Aorta (tissue), 5 donors: Measurements from ENCODE around the gene ST3GAL2. TPM values are rescaled to one million over a fixed set of nuclear protein-coding genes. Genes with fewer than 3 reads are reported as not detected.

Source experiments
- ATAC-seq: fragments of 200-7000 bp; cut with Tn5 transposase; one replicate; pipeline ENCODE4 v1.9.1; 2022; ENCODE audit warnings: moderate library complexity; ENCODE audit not compliant: low FRiP score
- DNase-seq, 2 donors: peaks; one replicate each; pipeline ENCODE4 v3.0.0-alpha.2; 2020
- H3K27ac ChIP-seq, 2 donors: one replicate each; pipeline ENCODE4 v1.5.1; 2013; ENCODE audit warnings: low read length in 2 of 2, mild to moderate bottlenecking in 2 of 2, moderate library complexity in 2 of 2, control low read depth in 1 of 2, inconsistent platforms in 1 of 2, low read depth in 1 of 2
- H3K27me3 ChIP-seq, 2 donors: one replicate each; pipeline ENCODE4 v1.6.1; 2013; ENCODE audit warnings: control low read depth in 1 of 2, low read length in 1 of 2, mild to moderate bottlenecking in 1 of 2, moderate library complexity in 1 of 2; ENCODE audit not compliant: insufficient read depth in 2 of 2, control insufficient read depth in 1 of 2
- H3K36me3 ChIP-seq, 2 donors: one replicate each; pipeline ENCODE4 v1.6.1; 2013; ENCODE audit warnings: control low read depth in 1 of 2, low read length in 1 of 2, mild to moderate bottlenecking in 1 of 2; ENCODE audit not compliant: insufficient read depth in 2 of 2, control insufficient read depth in 1 of 2
- H3K4me1 ChIP-seq, 2 donors: one replicate each; pipeline ENCODE4 v1.6.1; 2013; ENCODE audit warnings: low read length in 2 of 2, control low read depth in 1 of 2, mild to moderate bottlenecking in 1 of 2, moderate library complexity in 1 of 2; ENCODE audit not compliant: insufficient read depth in 2 of 2, control insufficient read depth in 1 of 2
- H3K4me3 ChIP-seq, 2 donors: one replicate each; pipeline ENCODE4 v1.5.1; 2013; ENCODE audit warnings: low read length in 2 of 2, control low read depth in 1 of 2, mild to moderate bottlenecking in 1 of 2
- H3K9me3 ChIP-seq: one replicate; pipeline ENCODE4 v1.6.1; 2013; ENCODE audit warnings: mild to moderate bottlenecking, low read length; ENCODE audit not compliant: control insufficient read depth
- WGBS, 2 donors: extraction: QIAGEN DNeasy Blood & Tissue Kit; methylation state at CpG; one replicate each; pipeline ENCODE4 v1.1.7; 2013; 5-methylcytosine and 5-hydroxymethylcytosine counted together
- intact Hi-C, 2 donors: fragments of 100-400 bp; cut with DNase I; formaldehyde crosslinking; loops; one replicate each; pipeline versions ENCODE4 v1.14.2 to v1.15.0; 2022
- polyA plus RNA-seq, 2 donors: library from polyadenylated mRNA; stranded (reverse); fragments of 200-250 nt; gene quantifications; one replicate each; pipeline ENCODE4 v1.2.3, GENCODE V29; 2013
- total RNA-seq, 2 donors: library from RNA; stranded (reverse); fragmentation: NEBNext Ultra II Directional; extraction: Animal tissue kit (Norgen Biotek cat#: 25700); gene quantifications; one replicate each; pipeline ENCODE4 v1.2.1, GENCODE V29; 2021
- donor health status: healthy with polysubstance abuse.
- donor health status: Bipolar disorder and iron deficiency.
- donor health status: DM: no; HTN: no; CAD: no.
- donor health status: DM: no; HTN: no; CAD: no.
- donor health status: DM: yes; HTN: yes; CAD: no.

ST3GAL2 gene
- total and polyA plus RNA-seq, 4 donors, result 4.1 to 39.5 (median 18.4) TPM

DNA sequence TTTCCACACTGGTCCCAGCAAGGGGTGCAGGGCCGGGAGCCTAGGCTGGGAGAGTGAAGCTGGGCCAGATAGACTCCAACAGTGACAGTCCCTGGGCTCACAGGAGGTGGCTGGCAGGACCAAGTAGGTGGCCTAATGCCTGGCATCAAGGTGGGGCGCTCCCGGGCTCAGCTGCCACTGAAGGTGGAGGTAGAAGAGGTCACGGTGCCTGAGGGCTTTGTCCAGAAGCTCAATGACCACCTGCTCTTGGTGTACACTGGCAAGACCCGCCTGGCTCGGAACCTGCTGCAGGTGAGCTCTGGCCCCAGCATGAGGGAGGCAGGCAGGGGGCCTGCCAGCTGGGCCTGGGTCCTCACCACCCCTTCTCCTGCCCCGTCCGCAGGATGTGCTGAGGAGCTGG lies 39.3 kb upstream of the ST3GAL2 start:
- ATAC-seq (no peak), DNase-seq (no peak)
- Histone ChIP-seq H3K4me1 (no peaks in the 10 kb centered on the region), H3K4me3 (no peak overlapping the region), H3K36me3 (peaks cover 0 to 3% of the 10 kb centered on the region in 2 donors), H3K9me3 (no peaks in the 10 kb centered on the region), H3K27ac (no peak overlapping the region), H3K27me3 (no peaks in the 10 kb centered on the region)
- 89 to 92% methylated on average over 8 of the region's 8 CpGs for WGBS, 2 donors
- intact Hi-C loops, result loop anchor here in 1 of 2 donors (5.0 kb wide), 1 partner anchor 81 kb away; no protein-coding TSS in a partner anchor

DNA sequence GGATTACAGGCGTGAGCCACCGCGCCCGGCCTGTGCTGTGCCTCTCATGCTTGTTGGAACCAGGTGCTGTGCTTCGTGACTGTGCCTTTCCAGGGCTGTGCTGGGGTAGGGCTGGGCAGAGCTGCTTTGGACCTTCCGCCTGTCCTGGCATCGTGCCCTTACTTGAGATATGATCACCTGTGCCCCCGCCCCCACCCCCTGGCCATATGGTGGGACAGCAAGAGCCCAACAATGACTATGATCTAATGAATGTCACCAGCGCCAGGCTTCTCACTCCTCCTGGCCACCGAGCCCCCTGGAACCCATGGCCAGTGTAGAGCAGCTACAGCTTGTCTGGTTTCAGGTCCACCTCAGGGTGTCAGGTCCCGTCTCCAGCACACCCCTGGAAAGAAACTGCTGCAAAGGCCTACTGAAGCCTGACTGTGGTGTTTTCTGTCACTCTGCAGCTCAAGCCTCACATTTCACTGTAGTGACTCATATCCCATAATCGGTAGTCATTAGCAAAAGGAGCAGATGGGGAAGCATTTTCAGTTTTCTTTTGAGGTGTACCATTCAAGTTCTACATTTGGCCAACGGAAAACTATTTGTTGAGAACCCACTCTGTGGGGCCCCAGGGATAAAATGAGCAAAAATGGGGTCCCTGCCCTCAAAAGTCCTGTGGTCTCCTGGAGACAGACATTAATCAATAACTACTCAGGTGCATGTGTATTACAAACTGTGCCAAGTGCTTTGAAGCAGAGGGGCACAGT lies 37.5 kb upstream of the ST3GAL2 start:
- DNase-seq (no peak), ATAC-seq (no peak)
- H3K4me3 ChIP-seq, result no peak overlapping the region
- intact Hi-C loops, result loop anchor here in 1 of 2 donors (5.0 kb wide), 1 partner anchor 79 kb away; no protein-coding TSS in a partner anchor
- WGBS, 2 donors, result 59 to 68% methylated on average over 9 to 13 of the region's 13 CpGs
- H3K27ac ChIP-seq, result peak overlapping the region in 1 of 2 donors; percentile 1
- no peaks in the 10 kb centered on the region for H3K4me1 ChIP-seq
- peaks cover 0 to 3% of the 10 kb centered on the region in 2 donors for H3K36me3 ChIP-seq
- H3K9me3 ChIP-seq, result no peaks in the 10 kb centered on the region
- no peaks in the 10 kb centered on the region for H3K27me3 ChIP-seq

DNA sequence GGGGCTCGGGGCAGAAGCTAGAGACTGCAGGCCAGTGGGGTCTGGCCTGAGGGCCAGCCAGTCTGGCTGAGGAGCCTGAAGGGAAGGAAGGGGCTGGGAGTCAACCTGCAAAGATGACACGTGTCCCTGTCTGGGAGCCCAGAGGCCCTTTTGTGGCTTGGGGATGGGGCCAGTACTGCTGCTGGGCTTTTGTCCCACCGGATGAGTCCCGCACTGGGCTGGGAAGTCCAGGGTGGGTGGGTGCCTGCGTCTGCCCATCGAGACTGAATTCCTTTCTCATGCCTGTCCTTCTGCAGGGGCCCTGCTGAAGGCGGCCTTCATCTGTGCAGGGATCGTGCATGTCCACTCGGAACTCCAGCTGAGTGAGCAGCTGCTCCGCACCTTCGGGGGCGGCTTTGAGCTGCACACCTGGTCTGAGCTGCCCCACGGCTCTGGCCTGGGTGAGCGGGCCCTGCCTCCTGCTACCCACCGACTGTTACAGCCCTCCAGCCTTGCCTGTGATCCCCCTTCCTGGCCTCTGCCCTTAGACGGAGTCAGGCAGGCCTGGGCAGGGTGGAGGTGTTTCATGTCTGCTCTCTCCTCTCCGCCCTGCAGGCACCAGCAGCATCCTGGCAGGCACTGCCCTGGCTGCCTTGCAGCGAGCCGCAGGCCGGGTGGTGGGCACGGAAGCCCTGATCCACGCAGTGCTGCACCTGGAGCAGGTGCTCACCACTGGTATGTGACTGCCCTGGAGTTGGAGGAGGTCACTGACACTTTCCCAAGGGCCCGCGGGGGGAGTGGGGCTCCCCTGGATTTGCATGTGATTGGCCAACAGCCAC lies 36.4 kb upstream of the ST3GAL2 start:
- intact Hi-C loops, result loop anchor here in 1 of 2 donors (5.0 kb wide), 1 partner anchor 78 kb away; no protein-coding TSS in a partner anchor
- no peak for ATAC-seq
- no peaks in the 10 kb centered on the region for H3K27me3 ChIP-seq
- H3K27ac ChIP-seq, result no peak overlapping the region
- H3K9me3 ChIP-seq, result no peaks in the 10 kb centered on the region
- H3K36me3 ChIP-seq, result no peaks in the 10 kb centered on the region
- H3K4me1 ChIP-seq, result no peaks in the 10 kb centered on the region
- DNase-seq, result no peak
- 91 to 93% methylated on average over 24 of the region's 24 CpGs for WGBS, 2 donors
- H3K4me3 ChIP-seq, result no peak overlapping the region

DNA sequence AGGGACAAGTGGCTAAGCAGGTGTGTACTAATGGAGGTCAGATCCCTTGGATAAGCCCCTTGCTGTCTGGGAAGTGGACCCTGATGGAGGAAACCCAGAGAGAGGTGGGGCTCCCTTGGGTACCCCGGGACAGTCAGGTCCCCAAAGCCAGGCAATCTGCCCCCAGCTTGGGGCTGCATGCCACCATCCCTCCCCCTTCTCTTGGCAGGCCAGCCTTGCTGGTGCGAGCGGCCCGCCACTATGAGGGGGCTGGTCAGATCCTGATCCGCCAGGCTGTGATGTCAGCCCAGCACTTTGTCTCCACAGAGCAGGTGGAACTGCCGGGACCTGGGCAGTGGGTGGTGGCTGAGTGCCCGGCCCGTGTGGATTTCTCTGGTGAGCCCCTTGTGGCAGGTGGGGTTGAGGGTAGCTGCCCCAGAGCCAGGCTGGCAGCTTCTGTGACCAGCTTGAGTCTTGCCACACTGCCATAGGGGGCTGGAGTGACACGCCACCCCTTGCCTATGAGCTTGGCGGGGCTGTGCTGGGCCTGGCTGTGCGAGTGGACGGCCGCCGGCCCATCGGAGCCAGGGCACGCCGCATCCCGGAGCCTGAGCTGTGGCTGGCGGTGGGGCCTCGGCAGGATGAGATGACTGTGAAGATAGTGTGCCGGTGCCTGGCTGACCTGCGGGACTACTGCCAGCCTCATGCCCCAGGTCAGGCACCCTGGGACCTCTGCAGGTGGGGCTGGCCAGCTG lies 35.6 kb upstream of the ST3GAL2 start:
- H3K27ac ChIP-seq, result no peak overlapping the region
- H3K4me3 ChIP-seq, result no peak overlapping the region
- H3K9me3 ChIP-seq, result no peaks in the 10 kb centered on the region
- ATAC-seq (no peak), DNase-seq (no peak)
- H3K4me1 ChIP-seq, result no peaks in the 10 kb centered on the region
- H3K27me3 ChIP-seq, result no peaks in the 10 kb centered on the region
- no peaks in the 10 kb centered on the region for H3K36me3 ChIP-seq
- intact Hi-C loops, result loop anchor here in 1 of 2 donors (5.0 kb wide), 1 partner anchor 77 kb away; no protein-coding TSS in a partner anchor
- WGBS, 2 donors, result 90 to 95% methylated on average over 20 to 22 of the region's 22 CpGs

DNA sequence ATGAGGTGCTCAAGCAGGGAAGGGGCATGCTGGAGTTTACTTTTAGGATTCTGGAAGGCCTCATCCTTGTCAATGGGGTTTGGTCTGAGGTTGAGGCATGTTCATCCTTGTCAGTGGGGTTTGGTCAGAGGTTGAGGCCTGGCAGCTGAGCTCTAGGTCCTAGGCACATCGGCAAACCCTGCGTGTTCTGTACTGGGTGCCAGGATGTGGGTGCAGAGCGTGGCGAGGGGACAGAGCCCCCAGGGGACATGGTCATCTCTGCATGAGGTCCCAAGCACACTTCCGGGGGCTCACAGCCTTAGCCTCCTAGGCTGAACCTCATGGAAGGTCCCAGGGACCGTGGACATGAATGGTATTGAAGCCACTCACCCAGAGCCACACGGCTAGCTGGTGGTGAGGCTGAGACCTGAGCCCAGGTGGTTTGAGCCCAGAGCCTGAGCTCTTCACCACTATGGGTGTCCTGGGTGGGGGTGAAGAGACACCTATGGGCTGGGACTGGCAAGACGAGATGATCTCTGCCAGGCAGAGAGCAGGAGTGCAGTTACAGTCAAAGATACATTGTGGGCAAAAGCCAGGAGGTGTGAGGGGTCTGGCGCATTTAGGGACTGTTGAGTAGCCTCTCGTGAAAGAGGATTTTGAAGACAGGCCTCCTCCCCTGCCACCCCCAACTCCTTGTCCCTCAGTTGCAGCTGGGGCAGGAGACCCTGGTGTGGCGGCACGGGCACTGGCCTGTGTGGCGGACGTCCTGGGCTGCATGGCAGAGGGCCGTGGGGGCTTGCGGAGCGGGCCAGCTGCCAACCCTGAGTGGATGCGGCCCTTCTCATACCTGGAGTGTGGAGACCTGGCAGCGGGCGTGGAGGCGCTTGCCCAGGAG lies 34.8 kb upstream of the ST3GAL2 start:
- intact Hi-C loops, result no loop called here
- Histone ChIP-seq H3K27me3 (no peaks in the 10 kb centered on the region), H3K9me3 (no peaks in the 10 kb centered on the region), H3K4me3 (no peak overlapping the region), H3K27ac (no peak overlapping the region), H3K4me1 (no peaks in the 10 kb centered on the region), H3K36me3 (no peaks in the 10 kb centered on the region)
- DNase-seq (no peak), ATAC-seq (no peak)
- WGBS, 2 donors, result 92% methylated on average over 21 of the region's 21 CpGs

DNA sequence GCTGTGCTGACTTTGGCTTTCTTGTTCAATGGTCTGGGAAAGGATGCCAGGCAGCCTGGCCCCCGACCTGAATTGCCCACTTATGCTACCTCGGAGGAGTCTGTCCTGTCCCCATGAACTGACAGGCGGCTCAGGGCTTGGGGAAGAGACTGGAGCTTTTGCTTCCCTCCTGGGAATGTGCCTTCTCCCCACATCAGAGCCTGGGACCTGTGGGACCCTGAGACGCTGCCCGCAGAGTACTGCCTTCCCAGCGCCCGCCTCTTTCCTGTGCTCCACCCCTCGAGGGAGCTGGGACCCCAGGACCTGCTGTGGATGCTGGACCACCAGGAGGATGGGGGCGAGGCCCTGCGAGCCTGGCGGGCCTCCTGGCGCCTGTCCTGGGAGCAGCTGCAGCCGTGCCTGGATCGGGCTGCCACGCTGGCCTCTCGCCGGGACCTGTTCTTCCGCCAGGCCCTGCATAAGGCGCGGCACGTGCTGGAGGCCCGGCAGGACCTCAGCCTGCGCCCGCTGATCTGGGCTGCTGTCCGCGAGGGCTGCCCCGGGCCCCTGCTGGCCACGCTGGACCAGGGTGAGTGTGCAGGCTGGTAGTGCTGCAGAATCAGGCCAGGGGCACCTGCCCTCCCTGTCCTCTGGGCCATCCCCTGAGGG lies 34.0 kb upstream of the ST3GAL2 start:
- no peaks in the 10 kb centered on the region for H3K27me3 ChIP-seq
- H3K9me3 ChIP-seq, result no peaks in the 10 kb centered on the region
- intact Hi-C loops, result no loop called here
- DNase-seq (no peak), ATAC-seq (no peak)
- no peak overlapping the region for H3K4me3 ChIP-seq
- no peak overlapping the region for H3K27ac ChIP-seq
- WGBS, 2 donors, result 83 to 86% methylated on average over 28 of the region's 28 CpGs
- no peaks in the 10 kb centered on the region for H3K36me3 ChIP-seq
- H3K4me1 ChIP-seq, result no peaks in the 10 kb centered on the region

DNA sequence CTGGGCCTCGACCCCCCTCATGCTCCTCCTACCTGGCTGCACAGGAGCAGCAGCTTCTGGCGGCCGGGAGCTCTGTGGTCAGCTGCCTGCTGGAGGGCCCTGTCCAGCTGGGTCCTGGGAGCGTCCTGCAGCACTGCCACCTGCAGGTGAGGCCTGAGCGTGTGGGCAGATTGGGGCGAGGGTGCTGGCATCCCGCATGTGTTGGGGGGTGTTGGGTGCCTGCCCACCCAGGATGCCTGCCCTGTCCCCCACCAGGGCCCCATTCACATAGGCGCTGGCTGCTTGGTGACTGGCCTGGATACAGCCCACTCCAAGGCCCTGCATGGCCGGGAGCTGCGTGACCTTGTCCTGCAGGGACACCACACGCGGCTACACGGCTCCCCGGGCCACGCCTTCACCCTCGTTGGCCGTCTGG lies 32.0 kb upstream of the ST3GAL2 start:
- Histone ChIP-seq H3K27me3 (no peaks in the 10 kb centered on the region), H3K4me1 (no peaks in the 10 kb centered on the region), H3K36me3 (no peaks in the 10 kb centered on the region), H3K9me3 (no peaks in the 10 kb centered on the region), H3K4me3 (no peak overlapping the region), H3K27ac (no peak overlapping the region)
- ATAC-seq (peak; percentile 51), DNase-seq (no peak)
- intact Hi-C loops, result no loop called here
- WGBS, 2 donors, result 67 to 69% methylated on average over 15 to 17 of the region's 17 CpGs
